NB4 (cell line): ENCODE results near the gene B3GALT5.

Experiments
- DNase-seq: peaks from one replicate; pipeline ENCODE4 v3.0.0; 2010; ENCODE audit warnings: low read depth
- H3K4me3 ChIP-seq: one replicate; pipeline ENCODE4 v1.5.1; 2011; ENCODE audit warnings: mild to moderate bottlenecking, low read depth, low read length, moderate library complexity
- CTCF ChIP-seq: IDR thresholded peaks from one replicate; pipeline ENCODE4 v1.5.1; 2012; ENCODE audit warnings: low read depth, low read length
- MAX ChIP-seq: IDR thresholded peaks from 2 replicates; pipeline ENCODE4 v1.6.1; 2011; ENCODE audit warnings: low read depth, low read length
- MYC ChIP-seq: IDR thresholded peaks from 2 replicates; pipeline ENCODE4 v1.6.1; 2011; ENCODE audit warnings: low read depth, low read length
- POLR2A ChIP-seq: IDR thresholded peaks from 2 replicates; pipeline ENCODE4 v1.6.1; 2011; ENCODE audit warnings: mild to moderate bottlenecking; ENCODE audit not compliant: insufficient read length; ENCODE audit errors: extremely low read depth

The B3GALT5 gene

GRCh38 chr21:39669485-39669884 is 56.7 kb downstream of the B3GALT5 start:
- no peak for TF ChIP-seq MAX
- no peak for TF ChIP-seq CTCF
- H3K4me3 ChIP-seq = no peak overlapping the region
- DNase-seq = no peak

- no peak for DNase-seq
- TF ChIP-seq MYC = no peak
- TF ChIP-seq MAX = no peak
- TF ChIP-seq POLR2A = no peak
- TF ChIP-seq CTCF = no peak
- H3K4me3 ChIP-seq = no peak overlapping the region
Observed at GRCh38 chr21:39669976-39670661, 57.4 kb downstream of the B3GALT5 start.

GRCh38 chr21:39670701-39671100 is 58.0 kb downstream of the B3GALT5 start:
- H3K4me3 ChIP-seq = no peak overlapping the region
- TF ChIP-seq MYC = no peak
- TF ChIP-seq POLR2A = no peak
- no peak for TF ChIP-seq CTCF
- no peak for TF ChIP-seq MAX
- no peak for DNase-seq

- no peak overlapping the region for H3K4me3 ChIP-seq
- no peak for DNase-seq
- no peak for TF ChIP-seq POLR2A
- TF ChIP-seq CTCF = no peak
- no peak for TF ChIP-seq MAX
- no peak for TF ChIP-seq MYC
Observed at GRCh38 chr21:39671986-39672385, 59.2 kb downstream of the B3GALT5 start.

- DNase-seq = no peak
- H3K4me3 ChIP-seq = no peak overlapping the region
- TF ChIP-seq POLR2A (no peak), MYC (no peak), CTCF (no peak), MAX (no peak)
Observed at GRCh38 chr21:39673163-39673562, 60.4 kb downstream of the B3GALT5 start.
